Suppressor macrophage treated with lipopolysaccharide for 4 hours (primary cell): ENCODE results near the gene HCCS.
A peak's percentile ranks its signal among the peaks of the same experiment; 100 is the strongest.

Experiments used
- DNase-seq: peaks from one replicate; pipeline ENCODE4 v3.0.0-alpha.2; 2020

HCCS gene

GRCh38 chrX:11124112-11124511 lies 13.0 kb downstream of the HCCS start:
- no peak for DNase-seq

- no peak for DNase-seq
Measured at GRCh38 chrX:11125060-11125459, 13.9 kb downstream of the HCCS start.

- peak; percentile 53 for DNase-seq
Measured at GRCh38 chrX:11129534-11130105, 18.5 kb downstream of the HCCS start.

- no peak for DNase-seq
Measured at GRCh38 chrX:11130136-11130535, 19.0 kb downstream of the HCCS start.

- DNase-seq, result peak; percentile 35
Measured at GRCh38 chrX:11131146-11131545, 20.0 kb downstream of the HCCS start.

GRCh38 chrX:11135564-11136185 lies 24.5 kb downstream of the HCCS start:
- DNase-seq, result no peak

GRCh38 chrX:11137543-11138139 lies 26.5 kb downstream of the HCCS start:
- peak; percentile 62 for DNase-seq

GRCh38 chrX:11138498-11139390 lies 27.6 kb downstream of the HCCS start:
- DNase-seq, result no peak

GRCh38 chrX:11143931-11144678 lies 33.0 kb downstream of the HCCS start:
- peak; percentile 81 for DNase-seq

GRCh38 chrX:11146411-11146810 lies 35.3 kb downstream of the HCCS start:
- DNase-seq, result no peak

- DNase-seq, result no peak
Measured at GRCh38 chrX:11148401-11148800, 37.3 kb downstream of the HCCS start.

- no peak for DNase-seq
Measured at GRCh38 chrX:11151799-11152559, 40.8 kb downstream of the HCCS start.

GRCh38 chrX:11159149-11159548 lies 48.0 kb downstream of the HCCS start:
- no peak for DNase-seq

- no peak for DNase-seq
Measured at GRCh38 chrX:11164433-11164832, 53.3 kb downstream of the HCCS start.

- no peak for DNase-seq
Measured at GRCh38 chrX:11171956-11172355, 60.8 kb downstream of the HCCS start.

- DNase-seq, result no peak
Measured at GRCh38 chrX:11172415-11172814, 61.3 kb downstream of the HCCS start.
